ENCODE measurements around the gene UBE2B.
A peak's percentile ranks its signal among the peaks of the same experiment; 100 is the strongest.

UBE2B gene

DNA sequence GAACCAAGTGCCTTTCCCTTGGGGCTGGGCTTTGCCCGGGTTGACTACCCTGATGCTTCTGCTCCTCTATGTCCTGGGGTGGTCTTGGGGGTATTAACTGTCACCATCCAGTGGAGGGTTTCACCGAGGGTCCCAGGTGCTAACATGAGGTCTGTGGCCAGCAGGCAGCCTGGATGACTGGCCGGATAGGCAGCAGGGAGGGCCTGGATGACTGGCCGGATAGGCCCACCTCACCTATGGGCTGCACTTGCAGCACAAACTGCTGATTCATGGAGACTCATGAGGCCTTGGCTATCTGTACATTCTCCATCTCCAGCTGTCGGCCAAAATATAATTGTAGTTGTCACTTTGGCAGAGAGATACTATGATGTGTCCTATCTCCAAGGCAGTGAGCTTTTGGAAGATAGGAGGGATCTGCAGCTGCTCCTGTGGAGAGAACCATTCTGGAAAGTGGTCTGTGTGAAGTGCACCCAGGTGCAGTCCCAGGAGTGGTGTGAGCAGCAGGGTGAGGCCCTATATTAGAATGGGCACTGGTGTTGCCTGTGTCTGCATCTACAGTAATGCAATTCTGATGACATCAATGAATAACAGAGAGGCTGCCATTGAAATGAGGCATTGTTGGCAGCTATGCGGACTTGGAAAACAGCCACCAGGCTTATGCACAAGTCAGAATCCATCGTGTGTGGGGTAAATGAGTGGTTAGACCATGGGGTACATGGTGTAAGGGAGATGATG, 66.6 kb downstream of the UBE2B start:
- DNase-seq (ENCODE audit: low spot score) = peak; percentile 49

DNA sequence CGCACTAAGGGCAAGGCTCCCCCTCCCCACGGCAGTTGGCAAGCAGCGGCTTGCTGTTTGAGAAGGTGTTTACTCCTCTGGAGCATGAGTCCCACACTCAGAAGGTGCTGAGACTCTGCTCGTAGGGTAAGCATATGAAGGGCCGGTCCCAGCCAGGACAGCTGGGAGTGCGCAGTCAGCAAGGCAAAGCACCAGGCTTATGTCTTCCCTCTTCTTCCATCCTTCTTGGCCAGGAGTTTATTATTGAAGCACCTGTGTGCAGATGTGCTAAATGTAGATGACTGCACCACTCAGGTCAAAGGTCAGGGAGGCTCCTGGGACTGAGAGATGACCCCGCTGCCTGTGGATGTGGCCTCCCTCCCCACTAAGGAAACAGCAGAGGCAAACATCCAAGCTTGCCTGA, 67.4 kb downstream of the UBE2B start:
- no peak for DNase-seq (ENCODE audit: low spot score)

DNA sequence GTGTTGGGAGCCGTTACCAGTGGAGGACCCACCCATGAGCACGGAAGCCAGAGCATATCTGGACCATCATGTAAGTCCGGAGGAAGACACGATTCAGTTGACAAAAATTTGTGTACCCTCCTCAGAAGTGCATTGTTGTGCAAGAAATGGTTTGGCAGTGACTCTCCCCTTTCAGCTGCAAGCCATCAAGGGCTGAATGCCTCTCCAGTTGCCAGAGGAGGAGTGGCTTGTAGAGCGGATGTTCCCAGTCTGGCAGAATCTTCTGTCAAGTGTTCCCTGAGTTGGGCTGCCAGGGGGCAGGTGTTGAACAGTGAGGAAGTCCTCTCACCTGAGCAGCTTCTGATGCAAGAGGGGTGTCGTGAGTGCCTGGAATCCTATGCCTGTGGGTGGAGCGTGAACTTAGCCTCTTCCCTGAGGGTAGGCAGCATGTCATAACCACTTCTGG, 67.9 kb downstream of the UBE2B start:
- DNase-seq (ENCODE audit: low spot score) = peak; percentile 89

DNA sequence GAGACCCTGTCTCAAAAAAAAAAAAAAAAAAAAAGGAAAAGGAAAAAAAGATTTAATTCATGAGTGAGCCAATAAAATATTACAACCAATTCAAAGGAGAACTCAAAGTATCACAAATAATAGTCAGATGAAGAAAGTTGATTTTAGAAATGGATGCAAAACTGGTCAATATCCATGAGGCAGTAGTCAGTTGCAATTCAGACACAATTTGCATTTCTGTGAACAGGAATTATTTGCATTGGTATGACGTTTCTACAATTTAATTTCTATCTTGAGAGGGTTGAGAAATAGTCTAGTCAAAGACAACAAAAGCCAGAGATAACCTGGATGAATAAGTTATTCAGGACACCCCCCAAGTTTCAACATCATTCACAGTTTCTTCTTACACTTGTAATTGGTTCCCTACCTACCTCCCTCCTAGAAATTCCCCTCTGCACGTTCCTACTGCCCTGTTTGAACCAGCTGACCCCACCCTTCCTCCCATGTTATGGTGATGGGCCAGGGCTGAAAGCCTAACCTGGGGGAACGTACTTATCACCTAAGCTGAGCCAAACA, 68.9 kb downstream of the UBE2B start:
- DNase-seq (ENCODE audit: low spot score) = no peak
